ENCODE measurements around the gene RAPGEF5.
A peak's percentile ranks its signal among the peaks of the same experiment; 100 is the strongest.

Gene RAPGEF5

GRCh38 chr7:22255342-22255741 is 101.6 kb downstream of the RAPGEF5 start:
- DNase-seq = no peak

- no peak for DNase-seq
These were observed 103.9 kb downstream of the RAPGEF5 start for GRCh38 chr7:22252936-22253536.

GRCh38 chr7:22252016-22252415 is 104.9 kb downstream of the RAPGEF5 start:
- DNase-seq = no peak

- no peak for DNase-seq
These were observed 105.7 kb downstream of the RAPGEF5 start for GRCh38 chr7:22251281-22251680.

GRCh38 chr7:22250390-22250789 is 106.6 kb downstream of the RAPGEF5 start:
- no peak for DNase-seq

GRCh38 chr7:22248111-22248809 is 108.7 kb downstream of the RAPGEF5 start:
- DNase-seq = no peak

GRCh38 chr7:22241805-22242390 is 115.1 kb downstream of the RAPGEF5 start:
- no peak for DNase-seq

- no peak for DNase-seq
These were observed 115.9 kb downstream of the RAPGEF5 start for GRCh38 chr7:22240904-22241571.

GRCh38 chr7:22238354-22239311 is 118.3 kb downstream of the RAPGEF5 start:
- DNase-seq = peak; percentile 54

- no peak for DNase-seq
These were observed 121.8 kb downstream of the RAPGEF5 start for GRCh38 chr7:22235134-22235533.

- DNase-seq = no peak
These were observed 122.7 kb downstream of the RAPGEF5 start for GRCh38 chr7:22234227-22234626.

GRCh38 chr7:22231806-22232205 is 125.1 kb downstream of the RAPGEF5 start:
- no peak for DNase-seq

- no peak for DNase-seq
These were observed 125.8 kb downstream of the RAPGEF5 start for GRCh38 chr7:22231141-22231540.

- DNase-seq = no peak
These were observed 126.7 kb downstream of the RAPGEF5 start for GRCh38 chr7:22230238-22230637.

GRCh38 chr7:22229148-22229547 is 127.8 kb downstream of the RAPGEF5 start:
- DNase-seq = no peak

GRCh38 chr7:22223807-22224206 is 133.1 kb downstream of the RAPGEF5 start:
- DNase-seq = no peak

GRCh38 chr7:22220941-22221340 is 136.0 kb downstream of the RAPGEF5 start:
- no peak for DNase-seq

GRCh38 chr7:22219739-22220493 is 137.0 kb downstream of the RAPGEF5 start:
- no peak for DNase-seq

- DNase-seq = no peak
These were observed 137.9 kb downstream of the RAPGEF5 start for GRCh38 chr7:22219036-22219435.

GRCh38 chr7:22216832-22217475 is 140.0 kb downstream of the RAPGEF5 start:
- no peak for DNase-seq

GRCh38 chr7:22216309-22216708 is 140.6 kb downstream of the RAPGEF5 start:
- no peak for DNase-seq
